Endothelial cell of umbilical vein (primary cell): ENCODE measurements around the gene USP34.

Experiments
- CTCF ChIP-seq, 2 donors: IDR thresholded peaks; 1 replicate in 1 of 2; 2 replicates in 1 of 2; pipeline ENCODE4 v1.5.1; 2011; ENCODE audit warnings: low read length in 2 of 2, mild to moderate bottlenecking in 2 of 2, moderate library complexity in 2 of 2, control low read depth in 1 of 2, inconsistent platforms in 1 of 2, low read depth in 1 of 2; ENCODE audit not compliant: insufficient read depth in 1 of 2; ENCODE audit errors: extremely low read depth in 1 of 2
- EZH2 ChIP-seq: IDR thresholded peaks from 2 replicates; pipeline ENCODE4 v1.6.1; 2012; ENCODE audit warnings: borderline replicate concordance, low read depth, mild to moderate bottlenecking, moderate library complexity, low read length, inconsistent platforms; ENCODE audit not compliant: severe bottlenecking
- FOS ChIP-seq: IDR thresholded peaks from 2 replicates; pipeline ENCODE4 v1.6.1; 2011; ENCODE audit warnings: mild to moderate bottlenecking, low read length, moderate library complexity, borderline replicate concordance; ENCODE audit not compliant: insufficient read depth
- GATA2 ChIP-seq: IDR thresholded peaks from 2 replicates; pipeline ENCODE4 v1.7.0; 2011; ENCODE audit warnings: low read depth, mild to moderate bottlenecking, moderate library complexity, mixed read lengths, low read length; ENCODE audit not compliant: insufficient read length, insufficient read depth
- JUN ChIP-seq: IDR thresholded peaks from 2 replicates; pipeline ENCODE4 v1.6.1; 2011; ENCODE audit warnings: borderline replicate concordance, low read depth; ENCODE audit not compliant: insufficient read length, insufficient read depth
- MAX ChIP-seq: IDR thresholded peaks from 2 replicates; pipeline ENCODE4 v1.6.1; 2011; ENCODE audit not compliant: insufficient read depth, insufficient read length
- MYC ChIP-seq: IDR thresholded peaks from one replicate; pipeline ENCODE4 v1.6.1; 2011; ENCODE audit warnings: mild to moderate bottlenecking, low read depth, low read length
- POLR2A ChIP-seq: IDR thresholded peaks from 2 replicates; pipeline ENCODE4 v1.6.1; 2012; ENCODE audit warnings: low read depth, mild to moderate bottlenecking, control low read depth, low read length
- POLR2AphosphoS5 ChIP-seq: IDR thresholded peaks from 2 replicates; pipeline ENCODE4 v1.6.1; 2012; ENCODE audit warnings: low read depth, mild to moderate bottlenecking, control low read depth, low read length, moderate library complexity; ENCODE audit not compliant: insufficient read depth

GRCh38 chr2:61178603-61179545, 292.0 kb downstream of the USP34 start:
- no peak for TF ChIP-seq JUN
- no peak for TF ChIP-seq CTCF (IDR thresholded peaks at IDR 0.05; ENCODE audit: extremely low read depth in 1 of 2, insufficient read depth in 1 of 2, low read depth in 1 of 2, low read length in 2 of 2)
- TF ChIP-seq POLR2A, result no peak
- no peak for TF ChIP-seq FOS
- no peak for TF ChIP-seq MYC
- no peak for TF ChIP-seq POLR2AphosphoS5
- no peak for TF ChIP-seq EZH2
- TF ChIP-seq GATA2, result no peak
- TF ChIP-seq MAX, result no peak
